A204.1 (cell line): Measurements from ENCODE around the gene FAM135A.
"Not testable (repeated sequence)": the region's sequence is repeated elsewhere in the genome, so short reads cannot be mapped to it uniquely, and the experiment has no call there.

ENCODE experiments used
- FAIRE-seq: peaks from 2 replicates; lab custom pipeline; 2012; peaks lifted over from hg19 to GRCh38; lab: Jason Lieb, UNC

Gene FAM135A

GRCh38 chr6:70547905-70548304 is 134.6 kb downstream of the FAM135A start:
- no peak for FAIRE-seq

DNA sequence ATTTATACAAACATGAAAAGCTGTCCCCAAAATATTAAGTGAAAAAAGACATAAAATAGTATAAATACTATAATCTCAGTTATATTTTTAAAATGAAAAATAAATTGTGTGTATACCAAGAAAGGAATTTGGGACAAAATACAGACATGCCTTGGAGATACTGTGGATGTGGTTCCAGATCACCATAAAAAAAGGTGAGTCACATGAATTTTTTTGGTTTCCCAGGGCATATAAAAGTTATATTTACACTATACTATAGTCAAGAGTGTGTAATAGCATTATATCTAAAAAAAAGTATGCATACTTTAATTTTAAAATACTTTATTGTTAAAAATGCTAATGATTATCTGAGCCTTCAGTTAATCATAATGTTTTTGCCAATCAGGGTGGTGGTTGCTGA is 136.0 kb downstream of the FAM135A start:
- FAIRE-seq: no peak

DNA sequence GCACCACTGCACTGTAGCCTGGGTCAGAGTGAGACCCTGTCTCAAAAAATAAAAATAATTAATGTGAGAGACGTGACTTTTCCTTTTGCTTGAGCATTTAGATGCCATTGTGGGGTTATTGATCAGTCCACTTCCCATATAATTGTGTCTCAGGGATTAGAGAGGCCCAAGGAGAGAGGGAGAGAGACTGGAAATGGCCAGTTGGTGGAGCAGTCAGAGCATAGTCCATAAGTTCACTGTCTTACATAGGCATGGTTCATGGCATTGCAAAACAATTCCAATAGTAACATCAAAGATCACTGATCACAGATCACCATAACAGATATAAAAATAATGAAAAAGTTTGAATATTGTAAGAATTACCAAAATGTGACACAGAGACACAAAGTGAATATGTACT is 138.3 kb downstream of the FAM135A start:
- no peak for FAIRE-seq

GRCh38 chr6:70552286-70552940 is 139.1 kb downstream of the FAM135A start:
- FAIRE-seq: not testable (repeated sequence)

DNA sequence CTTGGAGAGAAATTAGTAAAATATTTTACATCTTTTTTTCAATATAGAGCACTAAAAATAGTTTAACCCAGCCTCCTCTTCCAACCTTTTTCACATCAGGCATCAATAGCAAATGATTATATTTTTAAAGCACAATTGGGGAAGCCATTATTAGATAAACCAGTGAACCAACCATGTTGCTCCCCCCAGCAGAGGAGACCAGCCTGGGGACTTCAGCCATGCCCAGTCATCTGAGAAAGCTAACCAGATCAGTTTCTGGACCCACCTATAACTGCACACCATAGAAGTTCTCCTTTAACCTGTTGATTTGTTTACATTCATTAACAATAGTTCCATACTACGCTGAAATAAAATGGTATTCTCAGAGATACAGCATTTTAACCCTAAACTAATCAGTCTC is 139.7 kb downstream of the FAM135A start:
- FAIRE-seq: no peak

DNA sequence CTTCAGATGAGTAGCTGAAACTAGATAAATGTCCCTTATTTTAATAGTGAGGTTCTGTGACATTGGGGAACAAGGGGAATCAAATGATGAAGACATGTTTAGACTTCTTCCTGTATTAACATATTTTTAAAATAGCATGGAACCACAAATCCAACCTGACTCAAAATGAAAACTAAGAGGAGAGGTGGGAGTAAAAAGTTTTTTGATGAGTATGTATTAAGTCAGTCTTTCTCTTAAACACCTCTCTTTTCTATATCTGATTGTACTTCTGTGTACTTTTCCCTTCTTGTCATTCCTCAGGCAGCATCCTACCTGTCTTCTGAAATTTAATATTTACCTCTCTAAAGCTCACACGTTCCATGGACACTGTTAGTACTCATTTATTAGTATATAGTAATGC is 144.7 kb downstream of the FAM135A start:
- no peak for FAIRE-seq

DNA sequence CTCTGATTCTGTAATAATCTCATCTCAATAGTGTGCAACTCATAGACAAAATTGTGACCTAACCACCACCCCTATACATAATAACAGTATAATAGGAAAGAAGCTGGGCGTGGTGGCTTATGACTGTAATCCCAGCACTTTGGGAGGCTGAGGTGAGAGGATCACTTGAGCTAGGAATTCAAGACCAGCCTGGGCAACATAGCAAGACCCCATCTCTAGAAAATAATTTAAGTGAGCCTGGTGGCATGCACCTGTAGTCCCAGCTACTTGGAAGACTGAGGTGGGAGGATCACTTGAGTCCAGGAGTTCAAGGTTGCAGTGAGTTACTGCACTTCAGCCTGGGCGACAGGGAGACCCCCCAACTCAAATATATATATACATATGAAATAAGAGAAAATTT is 149.1 kb downstream of the FAM135A start:
- FAIRE-seq: not testable (repeated sequence)

GRCh38 chr6:70563530-70563929 is 150.2 kb downstream of the FAM135A start:
- FAIRE-seq: no peak

DNA sequence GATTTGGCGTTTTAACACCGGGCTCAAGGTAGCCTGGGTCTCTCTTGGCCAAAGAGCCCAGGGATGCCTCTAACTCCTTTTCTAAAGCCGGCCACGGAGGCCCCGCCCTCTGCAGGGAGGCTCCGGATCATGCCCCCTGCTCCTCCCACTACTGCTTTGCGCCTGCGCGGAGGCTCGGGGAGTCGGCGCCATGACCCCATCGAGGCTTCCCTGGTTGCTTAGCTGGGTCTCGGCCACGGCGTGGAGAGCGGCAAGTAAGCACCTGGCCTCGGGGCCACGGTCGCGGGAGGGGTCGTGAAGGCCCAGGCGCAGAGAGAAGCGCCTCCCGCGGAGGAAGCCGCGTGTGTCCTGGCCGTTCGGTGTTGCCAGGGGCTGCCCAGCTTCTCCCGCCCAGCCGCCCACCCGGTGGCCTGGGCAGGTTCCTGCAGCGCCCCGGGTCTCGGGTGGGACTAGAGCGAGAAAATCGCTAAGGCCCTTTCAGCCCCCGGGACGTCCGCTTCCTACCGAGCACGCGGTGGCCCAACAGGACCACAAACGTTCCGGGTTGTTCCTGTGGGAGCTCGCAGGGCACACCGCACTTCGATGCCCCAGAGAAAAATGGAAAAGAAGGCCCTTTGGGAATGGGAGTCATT is 153.6 kb downstream of the FAM135A start, which contains the start of gene SDHAF4:
TSS of gene SDHAF4 (plus strand) at position 180 of the 632 bp plus-strand sequence. CDS start at position 191, 11 bp downstream.
- no peak for FAIRE-seq

DNA sequence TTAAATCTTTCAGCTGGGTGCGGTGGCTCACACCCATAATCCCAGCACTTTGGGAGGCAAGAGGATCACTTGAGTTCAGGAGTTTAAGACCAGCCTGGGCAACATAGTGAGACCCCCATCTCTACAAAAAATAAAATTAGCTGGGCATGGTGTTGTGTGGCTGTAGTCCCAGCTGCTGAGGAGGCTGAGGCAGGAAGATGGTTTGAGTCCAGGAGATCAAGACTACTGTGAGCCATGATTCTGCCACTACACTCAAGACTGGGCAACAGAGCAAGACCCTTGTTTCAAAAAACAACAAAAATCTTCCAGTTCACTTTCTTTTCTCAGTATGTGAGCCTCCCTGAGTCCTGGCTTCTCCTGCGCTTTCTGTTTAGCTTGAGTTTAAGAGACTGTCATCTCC is 161.3 kb downstream of the FAM135A start:
- no peak for FAIRE-seq

DNA sequence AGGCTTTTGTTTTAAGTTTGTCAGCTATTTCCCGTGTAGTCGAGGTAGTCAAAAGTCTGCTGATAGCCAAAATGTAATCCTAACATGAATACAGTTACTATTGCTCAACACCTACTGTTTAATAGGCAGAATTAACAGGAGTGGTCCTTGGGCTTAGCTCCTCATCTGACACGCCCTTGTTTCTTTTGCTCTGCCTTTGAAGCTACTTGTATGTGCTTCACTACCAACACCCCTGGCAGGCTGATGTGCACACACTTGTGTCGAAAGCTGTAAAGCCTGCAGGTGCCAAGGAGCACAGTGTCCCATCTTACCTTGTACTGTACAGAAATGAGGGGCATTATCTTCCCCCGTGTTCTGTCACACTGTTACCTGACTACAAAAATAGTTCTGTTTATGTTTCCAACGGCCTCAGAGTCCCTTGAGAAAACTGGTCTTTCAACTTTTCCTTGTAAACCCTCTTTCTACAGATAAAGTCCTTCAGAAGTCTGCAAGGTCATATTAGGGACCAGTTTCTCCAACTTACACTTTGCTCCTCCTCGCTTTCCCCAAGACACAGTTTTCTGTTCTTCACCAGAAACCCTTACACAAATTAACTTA is 162.7 kb downstream of the FAM135A start:
- FAIRE-seq: no peak

- no peak for FAIRE-seq
Measured at GRCh38 chr6:70586114-70586513, 172.8 kb downstream of the FAM135A start.

GRCh38 chr6:70590400-70590799 is 177.1 kb downstream of the FAM135A start:
- no peak for FAIRE-seq

DNA sequence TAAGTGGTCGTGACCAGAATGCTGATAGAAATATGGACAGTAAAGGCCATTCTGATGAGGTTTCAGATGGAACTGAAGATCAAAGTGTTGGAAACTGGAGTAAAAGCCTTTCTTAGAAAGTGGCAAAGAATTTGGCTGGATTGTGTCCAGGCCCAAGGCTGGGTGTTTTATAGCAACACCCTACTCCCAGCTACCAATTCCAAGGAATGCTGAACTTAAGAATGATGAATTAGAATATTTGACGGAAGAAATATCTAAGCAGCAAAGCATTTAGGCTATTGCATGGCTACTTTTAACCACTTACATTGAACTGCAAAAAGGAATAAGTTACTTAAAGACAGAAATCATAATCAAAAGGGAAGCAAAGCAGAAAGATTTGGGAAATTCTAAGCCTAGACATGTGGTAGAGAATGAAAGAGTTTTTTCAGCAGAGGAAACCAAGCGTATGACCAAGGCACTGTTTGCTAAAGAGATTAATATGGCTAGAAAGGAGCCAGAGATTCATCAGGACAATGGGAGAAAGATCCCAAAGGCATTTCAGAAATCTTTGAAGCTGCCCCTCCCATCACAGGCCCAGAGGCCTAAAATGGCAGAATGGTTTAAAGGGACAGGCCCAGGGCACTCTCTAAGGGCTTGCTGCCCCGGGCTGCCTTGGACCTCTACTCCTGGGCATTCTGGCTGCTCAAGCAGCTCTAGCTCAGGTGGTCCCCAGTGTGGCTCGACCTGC is 179.2 kb downstream of the FAM135A start:
- FAIRE-seq: no peak

DNA sequence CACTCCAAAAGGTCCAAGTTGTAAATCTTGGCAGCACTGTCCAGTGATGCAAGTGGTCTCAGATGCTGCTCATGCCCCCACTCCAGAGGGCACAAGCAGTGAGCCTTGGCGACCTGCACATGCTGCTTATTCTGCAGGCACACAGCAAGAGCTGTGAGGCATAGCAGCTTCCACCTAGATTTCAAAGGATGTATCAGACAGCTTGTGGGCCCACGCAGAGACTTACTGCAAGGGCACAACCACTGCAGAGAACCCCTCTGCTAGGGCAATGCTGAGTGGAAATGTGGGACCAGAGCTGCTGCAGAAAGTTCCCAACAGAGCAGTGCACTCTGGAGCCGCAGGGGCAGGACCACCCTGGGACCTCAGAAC is 179.8 kb downstream of the FAM135A start:
- no peak for FAIRE-seq

DNA sequence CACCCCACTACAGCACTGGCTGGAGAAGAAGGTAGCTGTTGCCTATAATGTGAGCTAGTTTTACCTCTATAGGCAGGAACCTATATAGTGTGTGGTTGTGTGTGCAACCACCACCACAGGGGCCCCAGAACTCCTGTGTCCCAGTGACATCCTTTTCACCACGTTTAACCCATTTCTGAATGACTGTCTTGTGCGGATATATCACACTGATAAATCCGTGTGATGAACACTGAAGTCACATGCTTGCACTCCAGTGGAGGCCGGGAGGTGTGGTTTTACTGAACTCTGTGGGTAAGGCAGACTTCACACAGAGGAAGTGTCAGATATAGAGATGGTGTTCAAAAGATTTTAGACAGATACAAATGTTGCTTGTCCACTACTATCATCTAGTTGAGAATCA is 185.9 kb downstream of the FAM135A start:
- no peak for FAIRE-seq

DNA sequence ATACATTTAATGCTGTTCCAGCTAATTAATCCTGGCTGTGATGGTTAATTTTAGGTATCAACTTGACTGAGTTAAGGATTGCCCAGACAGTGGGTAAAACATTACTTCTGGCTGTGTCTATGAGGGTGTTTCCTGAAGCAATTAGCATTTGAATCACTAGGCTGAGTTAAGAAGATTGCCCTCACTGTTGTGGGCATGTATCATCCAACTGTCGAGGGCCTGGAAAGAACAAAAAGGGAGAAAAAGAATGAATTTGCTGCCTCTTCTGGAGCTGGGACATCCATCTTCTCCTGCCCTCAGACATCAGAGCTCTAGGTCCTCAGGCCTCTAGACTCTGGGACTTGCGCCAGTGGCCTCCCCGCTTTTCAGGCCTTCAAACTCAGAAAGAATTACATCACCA is 187.7 kb downstream of the FAM135A start:
- FAIRE-seq: no peak

DNA sequence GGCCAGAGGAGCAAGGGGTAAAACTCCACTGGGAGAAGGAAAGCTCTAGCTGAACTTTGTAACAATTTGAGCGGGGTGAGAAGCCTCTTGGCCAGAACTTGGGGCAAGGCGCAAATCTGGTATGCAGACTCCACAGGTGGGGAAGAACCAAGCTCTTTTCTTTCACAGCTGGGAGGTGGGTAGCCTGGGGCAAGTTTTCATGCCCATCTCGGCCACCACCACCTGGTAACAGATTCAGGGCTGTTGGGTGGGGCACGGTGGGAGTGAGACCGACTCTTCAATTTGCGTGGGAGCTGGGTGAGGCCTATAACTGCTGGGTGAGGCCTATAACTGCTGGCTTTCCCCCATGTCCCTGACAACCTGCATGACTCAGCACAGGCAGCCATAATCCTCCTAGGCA is 190.9 kb downstream of the FAM135A start:
- no peak for FAIRE-seq

DNA sequence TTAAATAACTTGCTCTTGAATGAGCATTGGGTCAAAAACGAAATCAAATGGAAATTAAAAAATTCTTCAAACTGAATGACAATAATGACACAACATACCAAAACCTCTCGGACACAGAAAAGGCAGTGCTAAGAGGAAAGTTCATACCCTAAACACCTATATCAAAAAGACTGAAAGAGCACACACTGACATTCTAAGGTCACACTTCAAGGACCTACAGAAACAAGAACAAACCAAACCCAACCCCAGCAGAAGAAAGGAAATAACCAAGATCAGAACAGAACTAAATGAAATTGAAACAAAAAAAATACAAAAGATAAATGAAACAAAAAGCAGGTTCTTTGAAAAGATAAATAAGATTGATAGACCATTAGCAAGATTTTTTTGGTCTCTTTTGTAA is 194.1 kb downstream of the FAM135A start:
- FAIRE-seq: peak; percentile 53

- not testable (repeated sequence) for FAIRE-seq
Measured at GRCh38 chr6:70609181-70609580, 195.9 kb downstream of the FAM135A start.
